H9 (cell line): ENCODE measurements around the gene ITGA11. TPM values are rescaled to one million over a fixed set of nuclear protein-coding genes. Genes with fewer than 3 reads are reported as not detected.

Source experiments
- DNase-seq: peaks from one replicate; pipeline ENCODE4 v3.0.0-alpha.2; 2017
- H2AFZ ChIP-seq: one replicate; pipeline ENCODE4 v1.6.1; 2013; ENCODE audit warnings: mild to moderate bottlenecking, low read length, control low read depth, moderate library complexity
- H2AK5ac ChIP-seq: 2 replicates; pipeline ENCODE4 v1.6.1; 2013; ENCODE audit warnings: low read length, control low read depth, mixed read lengths; ENCODE audit not compliant: insufficient read length
- H2BK120ac ChIP-seq: one replicate; pipeline ENCODE4 v1.6.1; 2013; ENCODE audit warnings: low read depth, mild to moderate bottlenecking, low read length, control low read depth, inconsistent platforms; ENCODE audit not compliant: poor library complexity, severe bottlenecking
- H2BK12ac ChIP-seq: 2 replicates; pipeline ENCODE4 v1.6.1; 2013; ENCODE audit warnings: low read length, control low read depth, mixed read lengths, low read depth; ENCODE audit not compliant: insufficient read length
- H2BK15ac ChIP-seq: 2 replicates; pipeline ENCODE4 v1.6.1; 2013; ENCODE audit warnings: low read depth, low read length, control low read depth
- H2BK20ac ChIP-seq: one replicate; pipeline ENCODE4 v1.6.1; 2013; ENCODE audit warnings: low read depth, mild to moderate bottlenecking, low read length, control low read depth, inconsistent platforms; ENCODE audit not compliant: poor library complexity, severe bottlenecking
- H2BK5ac ChIP-seq: 2 replicates; pipeline ENCODE4 v1.6.1; 2013; ENCODE audit warnings: low read length, control low read depth, mixed read lengths; ENCODE audit not compliant: insufficient read length
- H3K14ac ChIP-seq: 2 replicates; pipeline ENCODE4 v1.6.1; 2013; ENCODE audit warnings: low read length, control low read depth; ENCODE audit not compliant: insufficient read depth
- H3K18ac ChIP-seq: 2 replicates; pipeline ENCODE4 v1.6.1; 2013; ENCODE audit warnings: low read depth, mild to moderate bottlenecking, mixed read lengths, low read length, control low read depth; ENCODE audit not compliant: insufficient read length
- H3K23ac ChIP-seq: 2 replicates; pipeline ENCODE4 v1.6.1; 2013; ENCODE audit warnings: low read length, control low read depth, mixed read lengths, low read depth; ENCODE audit not compliant: insufficient read length
- H3K23me2 ChIP-seq: 2 replicates; pipeline ENCODE4 v1.6.1; 2013; ENCODE audit warnings: low read depth, mild to moderate bottlenecking, mixed read lengths, low read length, control low read depth; ENCODE audit not compliant: insufficient read length, poor library complexity, severe bottlenecking
- H3K27ac ChIP-seq: 2 replicates; pipeline ENCODE4 v1.5.1; 2013; ENCODE audit warnings: low read length, control low read depth, mixed read lengths, low read depth; ENCODE audit not compliant: insufficient read length
- H3K27me3 ChIP-seq: 2 replicates; pipeline ENCODE4 v1.6.1; 2013; ENCODE audit warnings: low read length, control low read depth, inconsistent platforms; ENCODE audit not compliant: insufficient read depth
- H3K4ac ChIP-seq: 2 replicates; pipeline ENCODE4 v1.6.1; 2013; ENCODE audit warnings: low read depth, mild to moderate bottlenecking, control low read depth, inconsistent platforms, low read length, moderate library complexity
- H3K4me1 ChIP-seq: 2 replicates; pipeline ENCODE4 v1.6.1; 2013; ENCODE audit warnings: low read length, control low read depth, inconsistent platforms; ENCODE audit not compliant: insufficient read depth
- H3K4me2 ChIP-seq: 2 replicates; pipeline ENCODE4 v1.6.1; 2013; ENCODE audit warnings: low read length, control low read depth, mixed read lengths; ENCODE audit not compliant: insufficient read length, insufficient read depth
- H3K56ac ChIP-seq: 2 replicates; pipeline ENCODE4 v1.6.1; 2013; ENCODE audit warnings: low read depth, mild to moderate bottlenecking, mixed read lengths, low read length, control low read depth; ENCODE audit not compliant: insufficient read length
- H3K79me1 ChIP-seq: 2 replicates; pipeline ENCODE4 v1.6.1; 2013; ENCODE audit warnings: low read depth, mild to moderate bottlenecking, moderate library complexity, low read length, control low read depth, inconsistent platforms; ENCODE audit not compliant: insufficient read depth, poor library complexity, severe bottlenecking
- H3K79me2 ChIP-seq: 2 replicates; pipeline ENCODE4 v1.6.1; 2013; ENCODE audit warnings: low read length, control low read depth, inconsistent platforms; ENCODE audit not compliant: insufficient read depth
- H3K9ac ChIP-seq: 2 replicates; pipeline ENCODE4 v1.6.1; 2013; ENCODE audit warnings: low read length, control low read depth, mixed read lengths; ENCODE audit not compliant: insufficient read length; ENCODE audit errors: extremely low read depth
- H3K9me3 ChIP-seq: one replicate; pipeline ENCODE4 v1.6.1; 2013; ENCODE audit warnings: low read depth, low read length, inconsistent platforms; ENCODE audit not compliant: control insufficient read depth
- H3T11ph ChIP-seq: one replicate; pipeline ENCODE4 v1.6.1; 2013; ENCODE audit warnings: mild to moderate bottlenecking, low read length, control low read depth, inconsistent platforms
- H4K20me1 ChIP-seq: one replicate; pipeline ENCODE4 v1.6.1; 2013; ENCODE audit not compliant: control insufficient read depth, insufficient read length, insufficient read depth
- H4K5ac ChIP-seq: 2 replicates; pipeline ENCODE4 v1.6.1; 2013; ENCODE audit warnings: low read depth, mild to moderate bottlenecking, mixed read lengths, low read length, control low read depth; ENCODE audit not compliant: insufficient read length
- H4K8ac ChIP-seq: replicated peaks from 2 replicates; pipeline ENCODE4 v1.6.1; 2013; ENCODE audit warnings: low read length, control low read depth, mixed read lengths, low read depth; ENCODE audit not compliant: insufficient read length
- H4K91ac ChIP-seq: 2 replicates; pipeline ENCODE4 v1.6.1; 2013; ENCODE audit warnings: low read depth, mild to moderate bottlenecking, moderate library complexity, mixed read lengths, low read length, control low read depth; ENCODE audit not compliant: insufficient read length
- H3K27ac Mint-ChIP-seq, 3 experiments: 2 replicates in 2 of 3; 3 replicates in 1 of 3; pipeline ENCODE4 v1.8.0; 2020 to 2021; ENCODE audit warnings: mixed read lengths in 3 of 3, mild to moderate bottlenecking in 1 of 3, moderate library complexity in 1 of 3
- H3K27me3 Mint-ChIP-seq: 2 replicates; pipeline ENCODE4 v1.8.0; 2021; ENCODE audit warnings: low read depth, mild to moderate bottlenecking, moderate library complexity, mixed read lengths
- H3K36me3 Mint-ChIP-seq, 3 experiments: 2 replicates in 2 of 3; 3 replicates in 1 of 3; pipeline ENCODE4 v1.8.0; 2020 to 2021; ENCODE audit warnings: low read depth in 3 of 3, mixed read lengths in 3 of 3; ENCODE audit not compliant: insufficient read depth in 1 of 3
- H3K4me1 Mint-ChIP-seq, 2 experiments: 2 replicates each; pipeline ENCODE4 v1.8.0; 2020; ENCODE audit warnings: mixed read lengths in 2 of 2
- H3K4me3 Mint-ChIP-seq, 2 experiments: 2 replicates in 1 of 2; 3 replicates in 1 of 2; pipeline ENCODE4 v1.8.0; 2020 to 2021; ENCODE audit warnings: mild to moderate bottlenecking in 2 of 2, mixed read lengths in 2 of 2, moderate library complexity in 1 of 2
- H3K9me3 Mint-ChIP-seq, 2 experiments: 2 replicates in 1 of 2; 3 replicates in 1 of 2; pipeline ENCODE4 v1.8.0; 2020; ENCODE audit warnings: mild to moderate bottlenecking in 2 of 2, mixed read lengths in 2 of 2, moderate library complexity in 1 of 2
- WGBS: extraction: QIAGEN DNeasy Blood & Tissue Kit; methylation state at CpG from one replicate; pipeline ENCODE4 v1.1.7; 2013; ENCODE audit warnings: missing lambda C conversion rate, low lambda C conversion rate, mixed read lengths; ENCODE audit not compliant: insufficient read length; ENCODE audit errors: extremely low coverage; 5-methylcytosine and 5-hydroxymethylcytosine counted together
- total RNA-seq: library from RNA; stranded (reverse); gene quantifications from 2 replicates; pipeline ENCODE4 v1.2.1, GENCODE V29; 2021
- TF ChIP-seq, protein P1 (sequence below): fragments of 200-600 bp; sonication (generic); conservative IDR thresholded peaks from 3 replicates; pipeline ENCODE4 v1.8.0; 2021; ENCODE audit warnings: antibody characterized with exemption, mild to moderate bottlenecking

The ITGA11 gene
- total RNA-seq, 1 experiment from 2014 or later, result 0.07 TPM

DNA sequence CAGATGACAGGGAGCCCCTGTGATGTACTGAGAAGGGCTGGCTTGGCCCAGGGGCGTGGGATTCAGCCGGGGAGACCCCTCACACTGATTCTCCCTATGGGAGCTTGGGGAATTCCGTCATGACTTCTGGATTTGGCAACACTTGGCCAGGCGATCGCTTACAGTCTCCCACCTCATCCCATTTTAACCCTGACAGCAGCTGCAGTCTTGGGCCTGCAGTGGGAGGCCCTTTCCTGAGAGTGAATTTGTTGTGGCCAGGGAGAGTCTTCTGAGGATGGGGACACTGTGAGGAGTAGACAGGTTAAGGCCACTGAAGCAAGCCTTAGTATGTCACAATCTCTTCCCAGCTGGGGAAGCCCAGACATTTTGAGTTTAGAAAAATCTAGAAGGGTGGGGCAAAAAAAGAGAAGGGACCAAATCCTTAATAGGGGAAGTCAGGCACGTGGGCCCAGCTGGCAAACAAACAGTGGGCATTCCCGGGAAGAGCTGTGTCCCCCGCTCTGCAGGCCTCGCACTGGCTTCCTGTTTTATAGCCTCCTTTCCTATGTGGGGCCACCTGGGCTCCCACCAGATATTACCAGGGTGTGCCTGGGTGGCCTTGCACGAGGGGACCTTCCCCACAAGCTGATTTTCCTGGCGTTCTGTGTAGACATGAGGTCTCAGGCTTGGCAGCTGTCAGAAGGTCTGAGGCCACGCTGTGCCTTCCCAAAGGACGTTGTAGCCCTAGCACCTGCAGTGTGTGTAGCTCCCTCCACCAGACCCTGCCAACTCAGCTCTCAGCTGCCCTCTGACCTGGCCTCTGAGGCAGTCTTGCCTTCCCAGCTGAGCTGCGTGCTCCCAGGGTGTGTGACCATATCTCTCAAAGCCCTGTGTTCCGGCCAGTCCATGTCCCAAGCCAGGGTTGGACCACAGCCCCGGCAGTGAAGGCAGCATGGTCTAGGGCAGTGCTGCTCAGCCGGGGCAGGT is 89.9 kb downstream of the ITGA11 start:
- H3K79me2 ChIP-seq, result no peaks in the 10 kb centered on the region
- no CpG with 5 or more reads among the region's 17 CpGs for WGBS
- no peak overlapping the region for H2BK20ac ChIP-seq
- H3K4me2 ChIP-seq, result no peak overlapping the region
- Mint-ChIP-seq H3K27me3 (peaks cover 13% of the 10 kb centered on the region), H3K9me3 (no peaks in the 10 kb centered on the region), H3K36me3 (no peaks in the 10 kb centered on the region), H3K4me3 (no peak overlapping the region), H3K4me1 (peaks cover 9 to 22% of the 10 kb centered on the region in 2 experiments), H3K27ac (peak overlapping the region in 1 of 3 experiments; percentile 16; a peak in 1 of 7 replicates)
- H3K23me2 ChIP-seq, result no peaks in the 10 kb centered on the region
- H2BK15ac ChIP-seq, result no peak overlapping the region
- H4K8ac ChIP-seq, result no peak overlapping the region
- no peak overlapping the region for H3K27ac ChIP-seq
- no peaks in the 10 kb centered on the region for H3K79me1 ChIP-seq
- no peak overlapping the region for H2BK5ac ChIP-seq
- no peak overlapping the region for H2AFZ ChIP-seq
- H3K9me3 ChIP-seq, result no peaks in the 10 kb centered on the region
- H3K23ac ChIP-seq, result no peak overlapping the region
- no peak overlapping the region for H3K56ac ChIP-seq
- H3K4ac ChIP-seq, result no peak overlapping the region
- no peaks in the 10 kb centered on the region for H3K27me3 ChIP-seq
- H3K9ac ChIP-seq, result no peak overlapping the region
- H3K14ac ChIP-seq, result no peak overlapping the region; the same call in 1 of the 2 replicates
- H4K20me1 ChIP-seq, result no peaks in the 10 kb centered on the region
- H4K91ac ChIP-seq, result no peak overlapping the region
- H2BK120ac ChIP-seq, result no peak overlapping the region
- H2AK5ac ChIP-seq, result no peak overlapping the region
- H3K18ac ChIP-seq, result no peak overlapping the region
- no peak overlapping the region for H2BK12ac ChIP-seq
- no peak overlapping the region for H4K5ac ChIP-seq
- no peak for DNase-seq
- H3K4me1 ChIP-seq, result no peaks in the 10 kb centered on the region
- TF ChIP-seq, protein P1, sequence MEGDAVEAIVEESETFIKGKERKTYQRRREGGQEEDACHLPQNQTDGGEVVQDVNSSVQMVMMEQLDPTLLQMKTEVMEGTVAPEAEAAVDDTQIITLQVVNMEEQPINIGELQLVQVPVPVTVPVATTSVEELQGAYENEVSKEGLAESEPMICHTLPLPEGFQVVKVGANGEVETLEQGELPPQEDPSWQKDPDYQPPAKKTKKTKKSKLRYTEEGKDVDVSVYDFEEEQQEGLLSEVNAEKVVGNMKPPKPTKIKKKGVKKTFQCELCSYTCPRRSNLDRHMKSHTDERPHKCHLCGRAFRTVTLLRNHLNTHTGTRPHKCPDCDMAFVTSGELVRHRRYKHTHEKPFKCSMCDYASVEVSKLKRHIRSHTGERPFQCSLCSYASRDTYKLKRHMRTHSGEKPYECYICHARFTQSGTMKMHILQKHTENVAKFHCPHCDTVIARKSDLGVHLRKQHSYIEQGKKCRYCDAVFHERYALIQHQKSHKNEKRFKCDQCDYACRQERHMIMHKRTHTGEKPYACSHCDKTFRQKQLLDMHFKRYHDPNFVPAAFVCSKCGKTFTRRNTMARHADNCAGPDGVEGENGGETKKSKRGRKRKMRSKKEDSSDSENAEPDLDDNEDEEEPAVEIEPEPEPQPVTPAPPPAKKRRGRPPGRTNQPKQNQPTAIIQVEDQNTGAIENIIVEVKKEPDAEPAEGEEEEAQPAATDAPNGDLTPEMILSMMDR, result no peak
- H3T11ph ChIP-seq, result no peak overlapping the region
